DMS153 treated with DMSO at 0.1 percent for 48 hours (cell line): ENCODE data around the gene HIVEP3.

Source experiments
- DNase-seq: peaks from one replicate; lab custom pipeline; 2025; ENCODE audit not compliant: unreplicated experiment; lab: John Stamatoyannopoulos, UW

The HIVEP3 gene

GRCh38 chr1:41716188-41717130 is 202.3 kb downstream of the HIVEP3 start:
- no peak for DNase-seq

DNA sequence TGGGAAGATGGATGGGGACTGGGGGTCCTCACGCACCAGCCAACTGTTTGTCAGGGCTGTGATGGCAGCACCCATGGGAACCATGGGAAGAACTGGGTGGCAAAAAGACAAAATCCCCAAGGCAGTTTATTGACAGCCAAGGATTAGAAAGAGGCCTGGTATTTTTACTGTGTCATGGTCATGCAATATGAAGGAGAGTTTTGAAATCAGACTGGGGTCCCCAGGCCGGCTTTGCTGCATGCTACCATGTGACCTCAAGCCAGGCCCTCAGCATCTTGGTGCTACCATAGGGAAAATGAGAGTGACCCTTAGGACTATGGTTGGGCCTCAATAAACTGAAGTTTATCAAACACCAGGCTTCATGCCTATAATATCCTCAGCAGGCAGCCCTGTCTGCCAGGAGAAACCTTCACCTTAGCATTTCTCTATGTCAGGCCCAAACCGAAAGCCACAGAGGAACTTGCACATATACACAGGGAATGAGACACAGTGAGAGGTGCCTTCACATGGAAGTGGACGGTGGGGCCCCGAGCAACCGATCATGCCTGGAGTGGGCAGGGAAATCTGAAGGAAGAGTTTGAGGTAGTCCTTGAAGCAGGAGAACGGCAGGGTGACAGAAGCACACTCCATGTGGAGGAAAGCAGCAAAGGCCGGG is 203.2 kb downstream of the HIVEP3 start:
- no peak for DNase-seq

DNA sequence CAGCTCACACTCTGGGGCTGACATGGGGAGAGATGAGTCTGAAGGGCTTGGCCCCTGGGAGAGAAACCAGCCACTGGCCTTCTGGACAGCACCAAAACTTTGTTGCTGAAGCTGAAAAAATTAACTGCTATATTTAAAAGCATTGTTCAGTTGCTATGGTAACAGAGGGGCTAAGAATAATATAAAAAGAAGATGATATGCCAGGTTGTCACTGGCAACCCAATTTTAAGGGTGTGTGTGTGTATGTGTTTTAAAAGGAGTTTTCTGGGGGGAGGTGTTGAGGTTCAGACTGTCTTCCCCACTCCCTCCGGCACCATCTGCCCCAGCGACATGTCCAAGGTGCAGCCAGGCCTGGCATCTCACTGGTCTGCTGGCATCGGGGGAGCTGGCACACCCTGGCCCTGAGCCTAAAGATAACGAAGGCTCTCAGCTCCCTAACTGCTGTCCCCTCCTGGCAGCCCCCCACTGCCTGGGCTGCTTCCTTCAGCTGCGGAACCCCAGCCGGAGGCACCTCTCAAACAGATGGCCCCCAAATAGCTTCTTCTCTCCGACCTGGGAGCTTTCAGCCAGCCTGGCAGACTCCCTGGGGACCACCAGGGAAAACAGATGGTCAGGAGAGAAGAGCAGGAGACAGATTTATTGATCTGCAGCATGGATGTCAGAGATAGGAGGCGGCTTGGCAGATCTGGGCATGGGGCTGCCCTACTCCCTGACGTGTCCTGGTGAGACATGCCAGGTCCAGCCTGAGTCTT is 203.9 kb downstream of the HIVEP3 start:
- no peak for DNase-seq

DNA sequence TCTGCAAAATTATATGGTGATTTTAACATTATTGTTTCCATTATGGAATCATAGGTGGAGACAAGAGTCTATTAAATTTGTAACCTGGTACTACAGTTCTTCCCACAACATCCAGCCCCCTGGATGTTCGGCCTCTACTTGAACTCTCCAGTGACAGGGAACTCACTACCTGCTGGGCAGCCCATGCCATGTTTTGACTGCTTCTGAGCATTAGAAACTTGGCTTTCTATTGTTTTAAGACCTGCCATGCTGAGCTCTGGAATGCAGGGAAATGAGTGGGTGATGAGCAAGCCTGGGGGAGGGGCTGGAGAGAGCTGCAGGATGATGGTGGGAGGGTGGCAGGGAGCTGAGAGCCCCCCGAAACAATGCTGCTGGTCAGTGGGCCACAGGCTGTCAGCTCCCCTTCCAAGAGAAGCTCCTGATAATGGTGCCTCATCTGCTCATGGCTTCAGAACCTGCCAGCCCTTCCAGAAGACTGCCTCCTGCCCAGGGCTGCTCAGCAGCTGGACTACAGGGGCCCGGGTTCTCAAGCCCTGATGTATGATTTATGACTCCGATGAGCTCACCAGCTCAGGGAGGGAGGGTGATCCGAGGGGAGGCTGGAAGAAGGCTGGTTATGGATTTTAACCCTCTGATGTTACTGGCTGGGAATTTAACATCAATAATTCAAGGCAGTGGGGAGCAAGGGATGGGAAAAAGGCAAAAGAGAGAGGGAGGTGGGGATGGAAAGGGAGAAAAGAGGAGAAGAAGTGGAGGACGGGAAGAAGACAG is 205.0 kb downstream of the HIVEP3 start:
- DNase-seq: no peak

DNA sequence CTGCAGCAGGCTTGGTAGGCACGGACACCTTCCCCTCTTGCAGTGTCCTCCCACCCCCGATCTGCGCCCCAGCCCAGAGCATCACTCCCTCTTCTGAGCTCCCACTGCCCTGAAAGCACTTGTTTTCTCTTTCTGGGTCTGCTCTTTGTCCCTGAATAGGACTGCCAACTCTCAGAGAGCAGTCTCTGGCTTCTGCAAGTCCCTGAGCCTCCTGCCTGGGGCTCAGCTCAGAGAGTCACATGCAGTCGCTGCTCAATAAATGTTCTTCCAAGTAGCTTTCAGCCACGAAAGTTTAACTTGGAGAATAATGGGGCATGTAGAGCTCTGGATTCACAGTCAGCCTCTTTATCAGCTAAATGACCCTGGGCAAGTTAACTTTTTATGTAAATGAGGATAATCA is 205.6 kb downstream of the HIVEP3 start:
- no peak for DNase-seq

GRCh38 chr1:41712695-41713094 is 206.0 kb downstream of the HIVEP3 start:
- no peak for DNase-seq

GRCh38 chr1:41712081-41712480 is 206.6 kb downstream of the HIVEP3 start:
- no peak for DNase-seq

- no peak for DNase-seq
Measured at GRCh38 chr1:41711581-41711980, 207.1 kb downstream of the HIVEP3 start.

DNA sequence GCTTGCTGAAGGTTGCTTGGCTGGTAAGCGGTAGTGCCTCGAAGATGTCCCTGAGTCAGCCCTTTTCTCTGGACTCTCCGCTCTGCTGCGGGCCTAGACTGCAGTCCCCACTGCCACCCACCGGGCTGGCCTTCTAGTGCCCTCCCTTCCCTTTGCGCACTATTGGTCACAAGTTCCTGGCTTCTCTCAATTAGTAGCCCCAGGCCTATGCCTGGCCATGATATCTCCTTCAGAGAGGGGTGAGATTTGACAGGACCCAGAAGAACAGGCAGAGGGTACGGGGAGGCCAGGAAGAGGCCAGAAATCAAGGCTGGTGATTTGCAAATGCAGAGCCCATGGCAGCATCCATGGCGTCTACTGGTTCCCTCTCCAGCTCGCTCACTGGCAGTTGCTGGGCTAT is 207.7 kb downstream of the HIVEP3 start:
- no peak for DNase-seq

DNA sequence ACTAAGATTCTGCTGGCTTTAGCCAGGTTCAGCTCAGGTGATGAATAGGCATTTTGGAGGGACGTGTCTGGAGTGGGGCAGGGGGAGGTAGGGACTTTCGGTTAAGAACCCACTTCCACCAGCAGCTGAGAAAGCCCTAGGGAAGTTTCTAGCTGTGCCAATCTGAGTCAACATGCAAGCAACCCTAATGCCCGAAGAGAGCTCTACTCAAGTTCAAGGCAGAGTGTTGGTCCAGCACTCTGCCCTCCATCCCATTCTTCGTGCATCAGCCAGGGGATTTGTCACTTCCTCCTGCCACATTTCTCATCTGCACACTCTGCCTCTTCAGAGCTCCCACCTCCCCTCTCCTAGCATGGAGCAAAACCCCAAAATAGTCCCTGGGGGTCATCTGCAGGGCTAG is 208.8 kb downstream of the HIVEP3 start:
- no peak for DNase-seq

GRCh38 chr1:41709331-41709730 is 209.4 kb downstream of the HIVEP3 start:
- no peak for DNase-seq

DNA sequence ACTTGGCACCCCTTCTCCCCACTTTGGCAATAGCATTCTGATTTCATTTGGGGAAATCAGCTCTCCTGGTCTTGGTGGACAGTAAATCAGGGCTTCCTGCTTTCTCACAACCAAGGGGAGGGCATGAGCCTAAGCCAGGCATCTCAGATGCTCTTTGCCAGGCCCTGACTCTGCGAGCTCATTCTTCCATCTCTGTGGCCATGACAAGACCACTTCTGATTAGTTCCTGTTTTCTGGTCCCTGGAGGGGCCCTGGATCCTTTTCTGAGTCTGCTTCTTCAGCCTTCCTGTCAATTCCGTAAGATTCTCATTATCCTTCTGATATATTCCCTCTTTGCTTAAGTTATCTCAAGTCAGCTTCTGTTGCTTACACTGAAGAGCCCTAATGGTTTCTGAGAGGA is 210.4 kb downstream of the HIVEP3 start:
- no peak for DNase-seq

DNA sequence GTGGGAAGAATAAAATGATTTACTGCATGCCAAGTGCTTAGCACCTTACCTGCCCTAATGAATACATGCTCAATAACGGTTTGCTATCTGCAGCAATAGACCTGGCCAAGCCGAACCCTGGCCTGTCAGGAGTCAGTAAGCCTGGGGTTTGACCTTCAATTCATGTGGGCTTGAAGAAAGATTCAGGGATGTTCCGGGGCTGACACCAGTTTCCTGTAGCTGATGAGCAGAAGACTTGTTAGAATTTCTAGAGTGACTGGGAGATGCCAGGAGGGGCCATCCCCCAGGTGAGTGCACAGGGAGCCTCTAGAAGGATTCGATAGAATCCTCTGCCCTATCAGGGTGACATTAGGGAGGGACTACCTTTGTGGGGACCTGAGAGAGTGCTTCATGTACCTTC is 210.9 kb downstream of the HIVEP3 start:
- no peak for DNase-seq

GRCh38 chr1:41705798-41706197 is 212.9 kb downstream of the HIVEP3 start:
- no peak for DNase-seq

DNA sequence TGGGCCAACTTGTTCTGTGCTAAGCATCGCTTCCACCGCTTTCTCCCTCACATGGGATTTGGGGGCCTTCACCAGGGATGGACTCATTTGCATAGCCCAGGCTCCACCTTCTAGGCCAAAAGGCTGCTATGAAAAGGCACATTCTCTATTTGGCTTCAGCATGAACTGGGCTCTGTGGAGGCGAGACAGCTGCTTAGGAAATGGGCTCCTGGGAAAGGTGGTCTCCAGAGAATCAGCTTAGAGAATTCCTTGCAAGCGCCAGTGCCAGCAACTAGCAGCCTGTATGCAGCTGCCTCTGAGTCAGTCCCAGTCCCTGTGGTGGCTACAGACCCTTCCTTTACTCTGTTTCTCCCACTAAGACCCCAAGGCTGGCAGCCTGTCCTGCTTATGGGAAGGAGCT is 214.5 kb downstream of the HIVEP3 start:
- DNase-seq: no peak

DNA sequence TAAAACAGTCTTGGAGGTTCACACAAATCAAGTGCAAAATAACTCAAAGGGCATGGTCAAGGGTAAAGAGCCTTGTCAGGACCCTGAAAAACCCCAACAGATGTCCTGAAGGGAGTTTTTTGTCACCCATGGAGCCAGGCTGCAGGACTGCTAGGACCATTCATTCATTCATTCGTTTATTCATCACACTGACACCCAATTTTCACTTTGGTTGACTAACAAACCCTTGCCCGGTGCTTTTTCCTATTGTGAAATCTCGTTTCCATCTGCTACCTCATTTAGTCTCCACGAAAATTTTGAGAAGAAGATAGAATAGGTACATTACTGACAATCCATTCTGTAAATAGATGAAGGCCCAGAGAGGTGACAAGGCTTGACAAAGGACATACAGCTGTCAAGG is 216.0 kb downstream of the HIVEP3 start:
- no peak for DNase-seq

- DNase-seq: no peak
Measured at GRCh38 chr1:41700986-41701535, 217.7 kb downstream of the HIVEP3 start.

DNA sequence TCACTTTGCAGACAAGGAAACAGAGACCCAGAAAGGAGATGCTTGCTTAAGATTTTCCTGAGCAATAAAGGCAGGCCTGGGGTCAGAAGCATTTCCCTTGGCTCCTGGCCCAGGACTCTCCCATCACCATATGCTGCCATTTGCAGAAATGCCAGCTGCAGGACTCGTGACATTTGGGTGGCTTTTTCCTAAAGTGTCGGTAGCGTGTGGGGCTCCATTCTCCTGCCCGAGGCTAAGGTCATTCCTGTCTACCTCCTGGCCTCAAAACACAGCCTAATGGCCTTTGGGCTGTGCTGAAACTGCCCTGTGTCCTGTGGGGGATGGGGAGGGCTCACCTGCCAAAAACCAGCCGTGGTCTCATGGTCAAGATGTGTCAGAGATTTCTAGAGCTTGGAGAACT is 218.1 kb downstream of the HIVEP3 start:
- DNase-seq: no peak

DNA sequence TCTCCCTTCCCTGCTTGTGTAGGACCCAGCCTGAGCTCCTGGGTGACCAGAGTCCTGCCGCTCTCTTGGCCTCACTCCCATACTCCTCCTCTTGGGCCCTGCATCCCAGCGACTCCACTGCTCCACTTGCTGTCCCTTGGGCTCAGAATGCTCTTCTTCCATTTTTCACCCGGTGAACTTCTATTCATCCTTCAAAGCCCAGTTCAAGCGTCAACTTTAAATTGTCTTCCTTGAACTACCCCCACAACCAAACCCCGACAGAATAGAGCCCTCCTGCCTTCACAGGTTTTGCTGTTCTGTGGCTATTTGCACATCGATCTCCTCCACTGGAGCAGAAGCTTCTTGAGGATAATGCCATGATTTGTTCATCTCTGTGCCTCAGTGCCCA is 218.9 kb downstream of the HIVEP3 start:
- no peak for DNase-seq

- no peak for DNase-seq
Measured at GRCh38 chr1:41698916-41699860, 219.5 kb downstream of the HIVEP3 start.
